ENCODE data around the gene MAML3.

Gene MAML3

DNA sequence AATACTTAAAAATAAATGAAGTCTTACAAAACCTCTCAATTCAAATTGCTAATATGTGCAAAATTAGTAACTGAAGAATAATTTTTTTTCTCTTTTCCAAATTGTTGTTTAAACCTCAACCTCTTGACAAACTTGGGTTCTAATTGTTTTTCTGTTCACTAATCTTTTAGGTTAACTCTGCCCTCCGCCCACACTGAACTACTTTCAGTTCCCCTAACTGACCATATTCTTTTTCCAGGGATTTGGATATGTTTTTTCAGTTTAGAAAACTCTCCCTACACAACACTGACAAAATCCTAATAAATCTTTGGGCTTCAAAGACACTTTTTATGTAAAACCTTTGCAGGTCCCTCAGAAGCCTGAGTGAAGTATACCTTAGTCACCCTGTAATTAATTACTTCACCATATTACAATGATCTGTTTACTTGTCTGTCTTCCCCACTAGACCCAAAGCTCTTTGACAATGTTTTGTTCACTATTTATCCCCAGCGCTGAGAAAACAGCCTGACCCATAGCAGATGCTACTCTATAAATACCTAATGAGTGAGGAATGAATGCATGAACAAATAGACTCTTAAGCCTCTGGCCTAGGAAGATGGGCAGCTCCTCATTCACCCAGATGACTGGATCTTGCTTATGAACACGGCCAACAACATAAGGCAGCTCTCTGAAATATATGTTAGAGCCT is 134.9 kb downstream of the MAML3 start:
- Histone ChIP-seq H3K4me1 (ENCODE audit: low read length) (no peaks in the 10 kb centered on the region), H3K27me3 (ENCODE audit: low read depth, low read length) (peaks cover 26% of the 10 kb centered on the region), H3K79me2 (ENCODE audit: low read length) (no peaks in the 10 kb centered on the region), H3K4me2 (ENCODE audit: low read length) (no peak overlapping the region), H4K20me1 (ENCODE audit: insufficient read depth, low read length) (0 out of 2 replicates have a peak, but pooled peaks cover 3% of the 10 kb centered on the region), H3K36me3 (replicated peaks; ENCODE audit: low read depth, low read length) (no peaks in the 10 kb centered on the region), H3K27ac (ENCODE audit: low read length) (no peak overlapping the region), H3K4me3 (ENCODE audit: low read length) (no peak overlapping the region), H2AFZ (ENCODE audit: low read depth, low read length) (no peak overlapping the region), H3K9ac (ENCODE audit: low read length) (no peak overlapping the region), H3K9me3 (ENCODE audit: insufficient read depth, low read length) (no peaks in the 10 kb centered on the region)
- TF ChIP-seq, protein P1, sequence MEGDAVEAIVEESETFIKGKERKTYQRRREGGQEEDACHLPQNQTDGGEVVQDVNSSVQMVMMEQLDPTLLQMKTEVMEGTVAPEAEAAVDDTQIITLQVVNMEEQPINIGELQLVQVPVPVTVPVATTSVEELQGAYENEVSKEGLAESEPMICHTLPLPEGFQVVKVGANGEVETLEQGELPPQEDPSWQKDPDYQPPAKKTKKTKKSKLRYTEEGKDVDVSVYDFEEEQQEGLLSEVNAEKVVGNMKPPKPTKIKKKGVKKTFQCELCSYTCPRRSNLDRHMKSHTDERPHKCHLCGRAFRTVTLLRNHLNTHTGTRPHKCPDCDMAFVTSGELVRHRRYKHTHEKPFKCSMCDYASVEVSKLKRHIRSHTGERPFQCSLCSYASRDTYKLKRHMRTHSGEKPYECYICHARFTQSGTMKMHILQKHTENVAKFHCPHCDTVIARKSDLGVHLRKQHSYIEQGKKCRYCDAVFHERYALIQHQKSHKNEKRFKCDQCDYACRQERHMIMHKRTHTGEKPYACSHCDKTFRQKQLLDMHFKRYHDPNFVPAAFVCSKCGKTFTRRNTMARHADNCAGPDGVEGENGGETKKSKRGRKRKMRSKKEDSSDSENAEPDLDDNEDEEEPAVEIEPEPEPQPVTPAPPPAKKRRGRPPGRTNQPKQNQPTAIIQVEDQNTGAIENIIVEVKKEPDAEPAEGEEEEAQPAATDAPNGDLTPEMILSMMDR (IDR thresholded peaks at IDR 0.05; ENCODE audit: low read depth, low read length) = no peak
- TF ChIP-seq EZH2phosphoT487 (IDR thresholded peaks at IDR 0.05; ENCODE audit: low read depth) = no peak

DNA sequence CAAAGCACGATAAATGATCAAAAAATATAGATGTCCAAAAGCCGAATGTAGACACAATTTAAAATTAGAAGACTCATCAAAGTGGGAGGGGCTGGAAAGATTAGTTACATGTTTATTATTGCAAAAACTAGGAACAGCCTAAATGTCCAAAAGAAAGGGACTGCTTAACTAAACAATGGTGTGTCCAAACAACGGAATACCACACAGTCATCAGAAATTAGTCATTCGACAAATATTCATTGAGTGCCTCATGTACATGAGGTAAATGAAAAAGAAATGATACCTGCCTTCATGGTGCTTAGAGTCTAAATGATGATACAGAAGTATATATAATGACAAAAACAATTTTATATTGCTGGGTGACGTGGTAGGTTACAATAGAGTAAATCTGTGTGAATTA is 139.7 kb downstream of the MAML3 start:
- no peak for TF ChIP-seq EZH2phosphoT487 (IDR thresholded peaks at IDR 0.05; ENCODE audit: low read depth)
- TF ChIP-seq, protein P1 (IDR thresholded peaks at IDR 0.05; ENCODE audit: low read depth, low read length) = no peak
- H3K27ac ChIP-seq (ENCODE audit: low read length) = no peak overlapping the region

DNA sequence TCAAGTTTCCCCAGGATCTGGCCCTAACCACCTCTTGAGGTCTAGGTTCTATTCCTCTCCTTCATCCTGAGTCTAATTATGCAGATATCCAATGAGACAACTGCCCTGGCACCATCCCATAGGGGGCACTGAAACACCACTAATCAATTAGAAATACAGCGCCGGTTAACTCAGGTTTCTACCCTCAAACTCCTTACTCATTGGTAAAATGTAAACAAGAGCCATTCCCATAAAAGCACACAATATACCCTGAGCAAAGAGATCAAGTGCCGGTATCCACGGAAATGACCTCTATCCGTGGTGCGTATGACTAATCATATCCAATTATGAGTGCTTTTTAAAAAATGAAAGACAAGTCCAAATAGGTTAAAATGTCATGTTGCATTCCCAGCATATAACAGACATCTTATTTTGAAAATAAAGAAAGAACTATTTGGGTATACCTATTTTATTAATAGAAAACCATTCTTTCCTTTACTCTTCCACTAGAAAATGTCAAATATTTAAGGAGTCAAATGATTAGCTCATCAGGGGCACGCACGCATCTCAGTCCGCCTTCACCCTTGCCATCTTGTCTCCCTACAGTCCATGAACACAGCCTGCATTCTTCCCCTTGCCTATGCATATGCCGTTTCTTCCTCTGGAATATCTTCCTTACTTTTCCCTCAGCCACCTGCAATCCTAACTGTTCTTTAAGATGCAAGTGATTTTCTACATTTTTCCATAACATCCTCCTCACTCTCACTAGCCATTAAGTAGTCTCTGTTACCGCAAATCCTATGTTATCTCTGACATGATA is 141.1 kb downstream of the MAML3 start:
- Histone ChIP-seq H3K27me3 (ENCODE audit: low read depth, low read length) (peaks cover 50% of the 10 kb centered on the region), H3K4me2 (ENCODE audit: low read length) (no peak overlapping the region), H3K79me2 (ENCODE audit: low read length) (no peaks in the 10 kb centered on the region), H3K4me1 (ENCODE audit: low read length) (no peaks in the 10 kb centered on the region), H3K27ac (ENCODE audit: low read length) (no peak overlapping the region), H3K9me3 (ENCODE audit: insufficient read depth, low read length) (no peaks in the 10 kb centered on the region), H3K36me3 (replicated peaks; ENCODE audit: low read depth, low read length) (no peaks in the 10 kb centered on the region), H4K20me1 (ENCODE audit: insufficient read depth, low read length) (no peaks in the 10 kb centered on the region), H3K9ac (ENCODE audit: low read length) (no peak overlapping the region), H2AFZ (ENCODE audit: low read depth, low read length) (no peak overlapping the region), H3K4me3 (ENCODE audit: low read length) (no peak overlapping the region)
- TF ChIP-seq, protein P1 (IDR thresholded peaks at IDR 0.05; ENCODE audit: low read depth, low read length) = peak; percentile 57
- TF ChIP-seq EZH2phosphoT487 (IDR thresholded peaks at IDR 0.05; ENCODE audit: low read depth) = no peak

More for the DNA sequence above, 139.7 kb downstream of the MAML3 start:
- no peak overlapping the region for H3K4me2 ChIP-seq (ENCODE audit: low read length)
- H2AFZ ChIP-seq (ENCODE audit: low read depth, low read length) = no peak overlapping the region
- H3K9me3 ChIP-seq (ENCODE audit: insufficient read depth, low read length) = no peaks in the 10 kb centered on the region
- H3K4me3 ChIP-seq (ENCODE audit: low read length) = no peak overlapping the region
- no peak overlapping the region for H3K9ac ChIP-seq (ENCODE audit: low read length)
- H3K36me3 ChIP-seq (replicated peaks; ENCODE audit: low read depth, low read length) = no peaks in the 10 kb centered on the region
- H3K4me1 ChIP-seq (ENCODE audit: low read length) = no peaks in the 10 kb centered on the region
- no peaks in the 10 kb centered on the region for H3K79me2 ChIP-seq (ENCODE audit: low read length)
- H3K27me3 ChIP-seq (ENCODE audit: low read depth, low read length) = peaks cover 42% of the 10 kb centered on the region
- 0 out of 2 replicates have a peak, but pooled peaks cover 2% of the 10 kb centered on the region for H4K20me1 ChIP-seq (ENCODE audit: insufficient read depth, low read length)

DNA sequence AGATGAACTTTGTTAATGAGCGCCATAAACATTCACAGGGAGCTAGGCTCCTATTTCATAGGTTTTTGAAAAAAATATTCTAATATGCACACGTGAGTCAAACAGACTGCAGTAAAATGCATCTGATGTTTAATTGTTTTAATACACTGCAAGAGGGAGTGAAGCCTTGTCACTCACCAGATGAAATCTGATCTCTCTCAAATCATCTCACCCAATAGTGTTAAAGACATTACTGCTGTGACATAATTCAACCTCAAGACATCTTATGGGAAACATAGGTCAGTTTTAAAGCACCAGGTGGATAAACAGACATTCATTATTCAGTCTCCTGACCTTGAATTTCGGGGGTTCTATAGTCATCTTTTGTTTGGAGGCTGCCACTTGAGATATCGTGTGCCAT is 148.3 kb downstream of the MAML3 start:
- no peak overlapping the region for H2AFZ ChIP-seq (ENCODE audit: low read depth, low read length)
- no peaks in the 10 kb centered on the region for H3K36me3 ChIP-seq (replicated peaks; ENCODE audit: low read depth, low read length)
- peaks cover 59% of the 10 kb centered on the region for H3K27me3 ChIP-seq (ENCODE audit: low read depth, low read length)
- H3K79me2 ChIP-seq (ENCODE audit: low read length) = no peaks in the 10 kb centered on the region
- no peak overlapping the region for H3K9ac ChIP-seq (ENCODE audit: low read length)
- H3K4me3 ChIP-seq (ENCODE audit: low read length) = no peak overlapping the region
- TF ChIP-seq EZH2phosphoT487 (IDR thresholded peaks at IDR 0.05; ENCODE audit: low read depth) = no peak
- TF ChIP-seq, protein P1 (IDR thresholded peaks at IDR 0.05; ENCODE audit: low read depth, low read length) = no peak
- H4K20me1 ChIP-seq (ENCODE audit: insufficient read depth, low read length) = no peaks in the 10 kb centered on the region
- no peak overlapping the region for H3K4me2 ChIP-seq (ENCODE audit: low read length)
- no peak overlapping the region for H3K27ac ChIP-seq (ENCODE audit: low read length)
- no peaks in the 10 kb centered on the region for H3K9me3 ChIP-seq (ENCODE audit: insufficient read depth, low read length)
- no peaks in the 10 kb centered on the region for H3K4me1 ChIP-seq (ENCODE audit: low read length)
